Fibroblast of lung (primary cell): Measurements from ENCODE around the gene C1orf94. TPM values are rescaled to one million over a fixed set of nuclear protein-coding genes. Genes with fewer than 3 reads are reported as not detected.

Source experiments
- DNase-seq, 2 donors: peaks; one replicate each; pipeline versions ENCODE4 v3.0.0 to v3.0.0-alpha.2; 2010; ENCODE audit warnings: low read depth in 2 of 2
- H2AFZ ChIP-seq: 2 replicates; pipeline ENCODE4 v1.5.1; 2012; ENCODE audit warnings: low read length, control low read depth, inconsistent platforms
- H3K27ac ChIP-seq: 2 replicates; pipeline ENCODE4 v1.5.1; 2011; ENCODE audit warnings: low read length, control low read depth; ENCODE audit not compliant: insufficient read depth
- H3K27me3 ChIP-seq: 2 replicates; pipeline ENCODE4 v1.5.1; 2011; ENCODE audit warnings: mild to moderate bottlenecking, low read length; ENCODE audit not compliant: control insufficient read depth, insufficient read depth
- H3K36me3 ChIP-seq: 2 replicates; pipeline ENCODE4 v1.5.1; 2011; ENCODE audit warnings: low read length; ENCODE audit not compliant: control insufficient read depth, insufficient read depth
- H3K4me1 ChIP-seq: 2 replicates; pipeline ENCODE4 v1.5.1; 2011; ENCODE audit warnings: low read length; ENCODE audit not compliant: control insufficient read depth, insufficient read depth; ENCODE audit errors: extremely low read depth
- H3K4me2 ChIP-seq: 2 replicates; pipeline ENCODE4 v1.5.1; 2011; ENCODE audit warnings: low read length, control low read depth; ENCODE audit not compliant: insufficient read depth; ENCODE audit errors: extremely low read depth
- H3K4me3 ChIP-seq, 4 experiments: fragments of 200-600 bp in 1 of 4; sonication (generic) in 1 of 4; replicated peaks in 1 of 4; 2 replicates each; pipeline ENCODE4 v1.5.1; 2011 to 2016; ENCODE audit warnings: low read length in 4 of 4, low read depth in 3 of 4, mild to moderate bottlenecking in 3 of 4, control low read depth in 2 of 4, inconsistent platforms in 1 of 4, mixed read lengths in 1 of 4; ENCODE audit not compliant: insufficient read depth in 1 of 4; ENCODE audit errors: control extremely low read depth in 1 of 4
- H3K79me2 ChIP-seq: 2 replicates; pipeline ENCODE4 v1.5.1; 2012; ENCODE audit warnings: mild to moderate bottlenecking, low read length, inconsistent platforms; ENCODE audit not compliant: control insufficient read depth, insufficient read depth
- H3K9ac ChIP-seq: 2 replicates; pipeline ENCODE4 v1.5.1; 2011; ENCODE audit warnings: mild to moderate bottlenecking, low read length, control low read depth; ENCODE audit not compliant: insufficient read depth
- H3K9me3 ChIP-seq: 2 replicates; pipeline ENCODE4 v1.5.1; 2012; ENCODE audit warnings: low read depth, low read length; ENCODE audit not compliant: control insufficient read depth, insufficient read depth
- H4K20me1 ChIP-seq: 2 replicates; pipeline ENCODE4 v1.5.1; 2011; ENCODE audit warnings: low read length; ENCODE audit not compliant: control insufficient read depth, insufficient read depth; ENCODE audit errors: extremely low read depth
- CTCF ChIP-seq, 2 donors: IDR thresholded peaks in 1 of 2; conservative IDR thresholded peaks in 1 of 2; 1 replicate in 1 of 2; 2 replicates in 1 of 2; pipeline ENCODE4 v1.5.1; 2011 to 2012; ENCODE audit warnings: low read length in 2 of 2, control low read depth in 1 of 2, inconsistent platforms in 1 of 2, low read depth in 1 of 2, mild to moderate bottlenecking in 1 of 2
- EZH2 ChIP-seq: IDR thresholded peaks from 2 replicates; pipeline ENCODE4 v1.5.1; 2012; ENCODE audit warnings: low read length, control low read depth, mild to moderate bottlenecking; ENCODE audit errors: missing control alignments
- polyA plus RNA-seq, 2 donors: library from polyadenylated mRNA; depleted of rRNA in 1 of 2; stranded (reverse) in 1 of 2; unstranded in 1 of 2; fragments of >200 nt; gene quantifications; 2 replicates each; pipeline ENCODE4 v1.2.1, GENCODE V29; 2011 to 2012; ENCODE audit warnings: missing spikeins in 1 of 2
- total RNA-seq: library from RNA; depleted of rRNA; stranded (reverse); fragments of >200 nt; gene quantifications from 2 replicates; pipeline ENCODE4 v1.2.1, GENCODE V29; 2014

Gene C1orf94
- total and polyA plus RNA-seq, 2 donors (not counting 1 experiment from before 2014, with no cell fraction given): under 0.01 to 0.02 TPM

- no peak overlapping the region for H2AFZ ChIP-seq
- TF ChIP-seq CTCF (conservative IDR thresholded peaks at IDR 0.05 in 1 of 2, IDR thresholded peaks at IDR 0.05 in 1 of 2; ENCODE audit: low read depth in 1 of 2, low read length in 2 of 2) (no peak), EZH2 (no peak)
These were observed 14.0 kb downstream of the C1orf94 start for GRCh38 chr1:34190692-34191091.

GRCh38 chr1:34192621-34193020 is 15.9 kb downstream of the C1orf94 start:
- Histone ChIP-seq H3K27me3 (no peaks in the 10 kb centered on the region), H3K4me3 (no peak overlapping the region), H3K27ac (no peak overlapping the region), H4K20me1 (no peaks in the 10 kb centered on the region), H3K36me3 (no peaks in the 10 kb centered on the region), H2AFZ (no peak overlapping the region), H3K4me1 (no peaks in the 10 kb centered on the region), H3K79me2 (no peaks in the 10 kb centered on the region), H3K9ac (no peak overlapping the region), H3K9me3 (no peaks in the 10 kb centered on the region), H3K4me2 (no peak overlapping the region)
- no peak for DNase-seq
- TF ChIP-seq CTCF (conservative IDR thresholded peaks at IDR 0.05 in 1 of 2, IDR thresholded peaks at IDR 0.05 in 1 of 2; ENCODE audit: low read depth in 1 of 2, low read length in 2 of 2) (no peak), EZH2 (no peak)

More at GRCh38 chr1:34190692-34191091, 14.0 kb downstream of the C1orf94 start:
- Histone ChIP-seq H3K27ac (no peak overlapping the region), H3K36me3 (no peaks in the 10 kb centered on the region), H3K27me3 (no peaks in the 10 kb centered on the region), H3K4me1 (no peaks in the 10 kb centered on the region), H3K9ac (no peak overlapping the region), H3K4me2 (no peak overlapping the region), H3K79me2 (no peaks in the 10 kb centered on the region), H3K9me3 (no peaks in the 10 kb centered on the region), H4K20me1 (no peaks in the 10 kb centered on the region), H3K4me3 (no peak overlapping the region)
- DNase-seq: no peak

GRCh38 chr1:34199927-34200326 is 23.2 kb downstream of the C1orf94 start:
- H3K36me3 ChIP-seq: no peaks in the 10 kb centered on the region
- TF ChIP-seq CTCF (conservative IDR thresholded peaks at IDR 0.05 in 1 of 2, IDR thresholded peaks at IDR 0.05 in 1 of 2; ENCODE audit: low read depth in 1 of 2, low read length in 2 of 2) (no peak), EZH2 (no peak)
- H3K4me3 ChIP-seq: no peak overlapping the region
- no peak overlapping the region for H3K27ac ChIP-seq
- H3K27me3 ChIP-seq: no peaks in the 10 kb centered on the region
- no peaks in the 10 kb centered on the region for H3K4me1 ChIP-seq
- no peaks in the 10 kb centered on the region for H3K79me2 ChIP-seq
- H3K9ac ChIP-seq: no peak overlapping the region
- no peak overlapping the region for H2AFZ ChIP-seq
- H3K9me3 ChIP-seq: no peaks in the 10 kb centered on the region
- no peaks in the 10 kb centered on the region for H4K20me1 ChIP-seq
- no peak overlapping the region for H3K4me2 ChIP-seq
- DNase-seq: peak in 1 of 2 donors; percentile 82
